ENCODE data around the gene MTRF1L. TPM values are rescaled to one million over a fixed set of nuclear protein-coding genes. Genes with fewer than 3 reads are reported as not detected.
"Not testable (repeated sequence)": the region's sequence is repeated elsewhere in the genome, so short reads cannot be mapped to it uniquely, and the experiment has no call there.

Gene MTRF1L
- total and polyA plus RNA-seq, 8 donors: 4.4 to 9.9 (median 7.3) TPM

DNA sequence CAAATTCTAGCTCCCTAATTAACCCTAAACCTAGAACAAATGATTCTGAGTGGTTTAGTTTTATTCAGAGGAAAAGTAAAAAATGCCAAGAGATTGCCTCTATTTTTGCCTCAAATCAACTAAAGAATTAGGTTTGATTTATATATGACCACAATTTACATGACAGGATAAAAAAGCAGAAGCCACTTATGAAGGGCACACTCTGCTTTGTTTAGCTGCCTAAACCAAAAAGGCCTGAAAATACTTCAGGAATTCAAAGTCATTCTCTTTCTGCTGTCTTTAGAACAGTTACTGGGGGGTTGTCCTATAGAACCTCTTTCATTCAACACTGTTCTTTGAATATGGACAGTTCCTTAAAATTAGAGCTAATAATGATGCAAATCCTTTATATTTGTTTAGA, 25.0 kb downstream of the MTRF1L start:
- Histone ChIP-seq H3K27me3 (no peaks in the 10 kb centered on the region), H3K9me3 (no peaks in the 10 kb centered on the region), H3K36me3 (peaks cover 0 to 10% (median 0%) of the 10 kb centered on the region in 3 donors), H3K4me3 (no peak overlapping the region), H3K4me1 (peaks cover 5 to 9% (median 6%) of the 10 kb centered on the region in 3 donors), H3K27ac (no peak overlapping the region)
- DNase-seq (no peak), ATAC-seq (no peak), FAIRE-seq (no peak)
- intact Hi-C loops (cut with DNase I): no loop called here
- TF ChIP-seq, protein P1, sequence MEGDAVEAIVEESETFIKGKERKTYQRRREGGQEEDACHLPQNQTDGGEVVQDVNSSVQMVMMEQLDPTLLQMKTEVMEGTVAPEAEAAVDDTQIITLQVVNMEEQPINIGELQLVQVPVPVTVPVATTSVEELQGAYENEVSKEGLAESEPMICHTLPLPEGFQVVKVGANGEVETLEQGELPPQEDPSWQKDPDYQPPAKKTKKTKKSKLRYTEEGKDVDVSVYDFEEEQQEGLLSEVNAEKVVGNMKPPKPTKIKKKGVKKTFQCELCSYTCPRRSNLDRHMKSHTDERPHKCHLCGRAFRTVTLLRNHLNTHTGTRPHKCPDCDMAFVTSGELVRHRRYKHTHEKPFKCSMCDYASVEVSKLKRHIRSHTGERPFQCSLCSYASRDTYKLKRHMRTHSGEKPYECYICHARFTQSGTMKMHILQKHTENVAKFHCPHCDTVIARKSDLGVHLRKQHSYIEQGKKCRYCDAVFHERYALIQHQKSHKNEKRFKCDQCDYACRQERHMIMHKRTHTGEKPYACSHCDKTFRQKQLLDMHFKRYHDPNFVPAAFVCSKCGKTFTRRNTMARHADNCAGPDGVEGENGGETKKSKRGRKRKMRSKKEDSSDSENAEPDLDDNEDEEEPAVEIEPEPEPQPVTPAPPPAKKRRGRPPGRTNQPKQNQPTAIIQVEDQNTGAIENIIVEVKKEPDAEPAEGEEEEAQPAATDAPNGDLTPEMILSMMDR (IDR thresholded peaks at IDR 0.05): no peak

DNA sequence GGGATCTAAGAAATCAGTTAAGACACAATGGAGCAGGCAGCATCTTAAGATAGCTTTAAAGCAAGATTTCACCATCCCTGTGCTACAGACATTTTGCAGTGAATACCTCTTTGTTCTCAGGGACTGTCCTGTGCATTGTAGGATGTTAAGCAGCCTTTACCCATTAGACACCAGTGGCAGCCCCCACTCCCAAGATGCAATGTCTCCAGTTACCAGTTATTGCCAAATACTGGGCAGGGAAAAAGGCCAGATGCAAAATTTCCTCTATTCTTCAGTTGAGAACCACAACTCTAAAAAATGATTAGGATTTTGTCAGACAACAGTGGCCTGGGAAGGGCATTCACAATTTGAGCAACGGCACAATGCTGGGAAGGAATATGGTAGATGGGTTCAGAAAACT, 25.8 kb downstream of the MTRF1L start:
- H3K4me1 ChIP-seq: peaks cover 0 to 4% (median 1%) of the 10 kb centered on the region in 3 donors
- TF ChIP-seq, protein P1 (IDR thresholded peaks at IDR 0.05): no peak
- no peak for DNase-seq
- no peak for FAIRE-seq
- H3K4me3 ChIP-seq: no peak overlapping the region
- H3K27me3 ChIP-seq: no peaks in the 10 kb centered on the region
- no peak overlapping the region for H3K27ac ChIP-seq
- H3K9me3 ChIP-seq: no peaks in the 10 kb centered on the region
- ATAC-seq: no peak
- intact Hi-C loops (cut with DNase I): no loop called here
- 93 to 96% methylated on average over 1 of the region's 1 CpG for WGBS, 2 donors
- peaks cover 0 to 17% (median 0%) of the 10 kb centered on the region in 3 donors for H3K36me3 ChIP-seq

DNA sequence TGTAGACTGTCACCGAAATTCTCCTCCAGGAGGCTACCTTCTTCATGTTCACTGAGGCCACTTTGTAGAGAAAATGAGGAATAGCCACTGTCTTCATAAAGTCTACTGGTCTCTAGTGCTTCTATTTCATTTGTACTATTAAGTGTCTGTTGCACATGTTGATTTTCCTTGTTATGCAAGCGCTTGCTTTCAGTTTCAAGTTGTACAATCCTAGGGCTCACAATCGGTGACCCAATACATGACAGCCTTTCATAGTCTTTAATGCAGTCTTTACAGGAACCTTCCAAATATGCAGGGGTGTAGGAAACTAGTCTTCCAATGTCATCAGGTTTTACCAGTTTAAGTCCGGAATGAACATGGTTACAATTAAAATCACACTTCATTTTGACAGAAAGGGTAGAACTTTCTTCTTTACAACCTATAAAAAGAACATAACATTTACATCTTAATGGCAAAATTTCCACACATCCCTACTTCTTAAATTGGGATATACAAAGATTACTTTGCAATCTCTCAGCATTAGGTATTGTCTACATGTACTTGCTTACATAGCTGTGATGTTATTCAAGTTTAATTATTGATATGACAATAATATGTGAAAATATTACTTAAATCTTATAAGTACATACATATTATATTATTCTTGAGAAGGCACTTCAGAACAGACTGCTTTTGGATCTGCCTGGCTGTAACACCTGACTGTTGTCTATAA, 27.1 kb downstream of the MTRF1L start:
- WGBS, 2 donors: 91 to 94% methylated on average over 4 of the region's 4 CpGs
- no peaks in the 10 kb centered on the region for H3K4me1 ChIP-seq
- H3K27ac ChIP-seq: no peak overlapping the region
- ATAC-seq: peak in 2 of 4 donors; percentile 54 to 57
- H3K4me3 ChIP-seq: no peak overlapping the region
- TF ChIP-seq, protein P1 (IDR thresholded peaks at IDR 0.05): no peak
- DNase-seq: no peak
- FAIRE-seq: no peak
- intact Hi-C loops (cut with DNase I): no loop called here
- no peaks in the 10 kb centered on the region for H3K27me3 ChIP-seq
- H3K36me3 ChIP-seq: peaks cover 0 to 26% (median 8%) of the 10 kb centered on the region in 3 donors
- no peaks in the 10 kb centered on the region for H3K9me3 ChIP-seq

DNA sequence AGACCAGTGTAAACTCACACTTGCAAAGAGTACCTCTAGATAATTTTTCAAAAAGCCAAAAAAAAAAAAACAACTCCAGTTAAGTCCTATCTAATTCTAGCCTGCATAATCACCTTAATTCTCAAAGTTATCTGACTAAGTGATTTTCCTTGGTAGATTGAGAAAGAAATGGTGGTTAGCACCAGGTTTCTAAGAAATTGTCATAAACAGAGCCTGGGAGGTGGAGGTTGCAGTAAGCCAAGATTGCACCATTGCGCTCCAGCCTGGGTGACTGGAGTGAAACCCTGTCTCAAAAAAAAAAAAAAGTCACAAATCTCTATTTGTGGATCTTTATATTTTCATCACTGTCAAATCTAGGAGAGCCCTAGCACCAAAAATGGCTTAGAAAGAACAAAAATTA, 28.6 kb downstream of the MTRF1L start:
- Histone ChIP-seq H3K27me3 (no peaks in the 10 kb centered on the region), H3K4me3 (no peak overlapping the region), H3K9me3 (no peaks in the 10 kb centered on the region), H3K4me1 (no peaks in the 10 kb centered on the region), H3K36me3 (peaks cover 0 to 26% (median 8%) of the 10 kb centered on the region in 3 donors), H3K27ac (no peak overlapping the region)
- intact Hi-C loops (cut with DNase I): no loop called here
- no peak for ATAC-seq
- no peak for DNase-seq
- 98 to 100% methylated on average over 1 of the region's 1 CpG for WGBS, 2 donors
- FAIRE-seq: no peak
- TF ChIP-seq, protein P1 (IDR thresholded peaks at IDR 0.05): no peak

DNA sequence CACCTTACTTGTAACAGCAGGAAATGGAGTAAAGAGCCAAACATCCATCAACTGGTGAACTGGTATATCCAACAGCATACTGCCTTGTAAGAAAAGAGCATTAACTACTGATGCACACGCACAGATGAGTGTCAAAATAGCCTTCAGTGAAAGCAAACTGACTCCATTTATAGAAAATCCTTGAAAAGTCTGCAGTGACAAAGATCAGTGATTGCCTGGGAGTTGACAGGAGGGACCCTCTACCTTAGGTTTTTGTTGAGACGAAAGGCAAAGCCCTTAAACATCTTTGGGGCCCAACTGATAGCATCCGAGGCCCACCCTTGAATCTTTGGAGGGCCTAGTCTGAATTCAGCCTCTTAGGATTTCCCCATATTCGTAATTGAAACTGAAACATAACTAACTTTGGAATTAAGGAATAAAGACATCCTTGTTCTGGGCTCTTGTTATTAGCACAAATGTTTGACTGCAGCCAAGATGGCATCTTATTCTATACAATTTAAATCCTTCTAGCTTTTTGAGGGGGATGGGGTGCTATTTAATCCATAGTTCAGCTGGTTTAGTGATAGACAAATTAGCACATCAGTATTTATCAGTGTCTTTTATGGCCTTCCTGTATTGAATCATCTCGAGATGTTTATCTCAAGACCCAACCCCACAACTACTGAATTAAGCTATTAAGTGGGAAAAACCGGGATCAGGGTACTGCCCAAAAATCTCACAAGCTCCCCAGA, 32.7 kb downstream of the MTRF1L start:
- Histone ChIP-seq H3K27me3 (no peaks in the 10 kb centered on the region), H3K4me3 (no peak overlapping the region), H3K36me3 (peaks cover 0 to 26% (median 8%) of the 10 kb centered on the region in 3 donors), H3K27ac (no peak overlapping the region), H3K4me1 (no peaks in the 10 kb centered on the region), H3K9me3 (no peaks in the 10 kb centered on the region)
- TF ChIP-seq, protein P1 (IDR thresholded peaks at IDR 0.05): no peak
- DNase-seq (no peak), FAIRE-seq (no peak), ATAC-seq (no peak)
- intact Hi-C loops (cut with DNase I): no loop called here
- 95 to 96% methylated on average over 6 of the region's 6 CpGs for WGBS, 2 donors

DNA sequence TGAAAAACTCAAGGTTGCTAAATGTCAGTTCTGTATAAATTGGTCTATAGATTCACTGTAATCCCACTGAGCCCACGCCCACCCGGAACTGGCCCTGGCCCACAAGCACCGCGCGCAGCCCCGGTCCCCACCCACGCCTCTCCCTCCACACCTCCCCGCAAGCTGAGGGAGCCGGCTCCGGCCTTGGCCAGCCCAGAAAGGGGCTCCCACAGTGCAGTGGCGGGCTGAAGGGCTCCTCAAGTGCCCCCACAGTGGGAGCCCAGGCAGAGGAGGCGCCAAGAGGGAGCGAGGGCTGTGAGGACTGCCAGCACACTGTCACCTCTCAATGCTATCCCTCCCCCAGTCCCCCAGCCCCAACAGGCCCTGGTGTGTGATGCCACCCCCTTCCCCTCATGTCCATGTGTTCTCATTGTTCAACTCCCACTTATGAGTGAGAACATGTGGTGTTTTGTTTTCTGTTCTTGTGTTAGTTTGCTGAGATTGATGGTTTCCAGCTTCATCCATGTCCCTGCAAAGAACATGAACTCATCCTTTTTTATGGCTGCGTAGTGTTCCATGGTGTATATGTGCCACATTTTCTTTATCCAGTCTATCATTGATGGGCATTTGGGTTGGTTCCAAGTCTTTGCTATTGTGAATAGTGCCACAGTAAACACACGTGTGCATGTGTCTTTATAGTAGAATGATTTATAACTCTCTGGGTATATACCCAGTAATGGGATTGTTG, 36.2 kb downstream of the MTRF1L start:
- intact Hi-C loops (cut with DNase I); H3K9me3 ChIP-seq; FAIRE-seq; H3K4me3 ChIP-seq; H3K36me3 ChIP-seq; ATAC-seq; H3K27me3 ChIP-seq; H3K4me1 ChIP-seq; H3K27ac ChIP-seq; DNase-seq: not testable (repeated sequence)
- WGBS, 2 donors: 80 to 89% methylated on average over 15 of the region's 15 CpGs

Data from pancreas (tissue), 10 donors.